ENCODE data around the gene NRXN3.

NRXN3 gene

GRCh38 chr14:78875049-78875448 is 704.9 kb downstream of the NRXN3 start:
- WGBS, 2 experiments = 54 to 56% methylated on average over 2 of the region's 2 CpGs
- H3K27ac ChIP-seq (ENCODE audit: insufficient read depth, low read depth, low read length, poor library complexity, severe bottlenecking) = no peak overlapping the region
- no peaks in the 10 kb centered on the region for H3K9me3 ChIP-seq (ENCODE audit: control insufficient read depth, low read length)
- peaks cover 11% of the 10 kb centered on the region for H3K4me1 ChIP-seq (ENCODE audit: control insufficient read depth, insufficient read depth, low read length)
- no peaks in the 10 kb centered on the region for H3K36me3 ChIP-seq (ENCODE audit: control insufficient read depth, insufficient read depth, low read length)
- H3K4me3 ChIP-seq (ENCODE audit: insufficient read depth, low read depth, low read length) = no peak overlapping the region
- no peaks in the 10 kb centered on the region for H3K27me3 ChIP-seq (ENCODE audit: control insufficient read depth, insufficient read depth, low read length, poor library complexity, severe bottlenecking)

GRCh38 chr14:78885884-78886283 is 715.7 kb downstream of the NRXN3 start:
- Histone ChIP-seq H3K9me3 (ENCODE audit: control insufficient read depth, low read length) (no peaks in the 10 kb centered on the region), H3K36me3 (ENCODE audit: control insufficient read depth, insufficient read depth, low read length) (no peaks in the 10 kb centered on the region), H3K27me3 (ENCODE audit: control insufficient read depth, insufficient read depth, low read length, poor library complexity, severe bottlenecking) (no peaks in the 10 kb centered on the region), H3K4me1 (ENCODE audit: control insufficient read depth, insufficient read depth, low read length) (no peaks in the 10 kb centered on the region), H3K27ac (ENCODE audit: insufficient read depth, low read depth, low read length, poor library complexity, severe bottlenecking) (no peak overlapping the region), H3K4me3 (ENCODE audit: insufficient read depth, low read depth, low read length) (no peak overlapping the region)

GRCh38 chr14:78897443-78897842 is 727.3 kb downstream of the NRXN3 start:
- WGBS, 2 experiments = 77 to 79% methylated on average over 1 of the region's 2 CpGs
- Histone ChIP-seq H3K9me3 (ENCODE audit: control insufficient read depth, low read length) (no peaks in the 10 kb centered on the region), H3K4me1 (ENCODE audit: control insufficient read depth, insufficient read depth, low read length) (peaks cover 6% of the 10 kb centered on the region), H3K27me3 (ENCODE audit: control insufficient read depth, insufficient read depth, low read length, poor library complexity, severe bottlenecking) (no peaks in the 10 kb centered on the region), H3K4me3 (ENCODE audit: insufficient read depth, low read depth, low read length) (no peak overlapping the region), H3K27ac (ENCODE audit: insufficient read depth, low read depth, low read length, poor library complexity, severe bottlenecking) (no peak overlapping the region), H3K36me3 (ENCODE audit: control insufficient read depth, insufficient read depth, low read length) (no peaks in the 10 kb centered on the region)

GRCh38 chr14:78902010-78902623 is 731.9 kb downstream of the NRXN3 start:
- WGBS, 2 experiments = 12 to 30% methylated on average over 2 to 5 of the region's 5 CpGs
- H3K9me3 ChIP-seq (ENCODE audit: control insufficient read depth, low read length) = no peaks in the 10 kb centered on the region
- no peaks in the 10 kb centered on the region for H3K27me3 ChIP-seq (ENCODE audit: control insufficient read depth, insufficient read depth, low read length, poor library complexity, severe bottlenecking)
- H3K27ac ChIP-seq (ENCODE audit: insufficient read depth, low read depth, low read length, poor library complexity, severe bottlenecking) = no peak overlapping the region
- no peaks in the 10 kb centered on the region for H3K4me1 ChIP-seq (ENCODE audit: control insufficient read depth, insufficient read depth, low read length)
- no peak overlapping the region for H3K4me3 ChIP-seq (ENCODE audit: insufficient read depth, low read depth, low read length)
- H3K36me3 ChIP-seq (ENCODE audit: control insufficient read depth, insufficient read depth, low read length) = no peaks in the 10 kb centered on the region

DNA sequence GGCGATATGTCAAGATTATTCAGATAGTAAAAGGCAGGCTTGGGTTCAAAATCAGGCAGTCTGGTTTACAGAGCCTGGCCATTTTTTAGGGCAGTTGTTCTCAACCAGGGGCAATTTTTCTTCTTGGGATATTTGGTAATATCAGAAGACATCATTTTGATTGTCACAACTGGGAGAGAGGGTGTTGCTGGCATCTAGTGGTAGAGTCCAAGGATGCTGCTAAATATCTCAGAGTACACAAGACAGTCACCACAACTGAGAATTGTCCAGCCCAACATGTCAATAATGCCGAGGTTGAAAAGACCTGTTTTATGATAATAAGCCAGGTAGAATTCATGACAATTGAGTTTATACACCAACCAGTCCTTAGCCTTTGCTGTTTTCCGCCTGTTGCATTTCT is 733.9 kb downstream of the NRXN3 start:
- WGBS, 2 experiments = 92 to 100% methylated on average over 2 to 3 of the region's 3 CpGs
- H3K4me3 ChIP-seq (ENCODE audit: insufficient read depth, low read depth, low read length) = no peak overlapping the region
- no peaks in the 10 kb centered on the region for H3K36me3 ChIP-seq (ENCODE audit: control insufficient read depth, insufficient read depth, low read length)
- no peaks in the 10 kb centered on the region for H3K4me1 ChIP-seq (ENCODE audit: control insufficient read depth, insufficient read depth, low read length)
- no peaks in the 10 kb centered on the region for H3K9me3 ChIP-seq (ENCODE audit: control insufficient read depth, low read length)
- no peaks in the 10 kb centered on the region for H3K27me3 ChIP-seq (ENCODE audit: control insufficient read depth, insufficient read depth, low read length, poor library complexity, severe bottlenecking)
- H3K27ac ChIP-seq (ENCODE audit: insufficient read depth, low read depth, low read length, poor library complexity, severe bottlenecking) = no peak overlapping the region

- Histone ChIP-seq H3K4me1 (ENCODE audit: control insufficient read depth, insufficient read depth, low read length) (no peaks in the 10 kb centered on the region), H3K27me3 (ENCODE audit: control insufficient read depth, insufficient read depth, low read length, poor library complexity, severe bottlenecking) (no peaks in the 10 kb centered on the region), H3K4me3 (ENCODE audit: insufficient read depth, low read depth, low read length) (no peak overlapping the region), H3K9me3 (ENCODE audit: control insufficient read depth, low read length) (no peaks in the 10 kb centered on the region), H3K27ac (ENCODE audit: insufficient read depth, low read depth, low read length, poor library complexity, severe bottlenecking) (no peak overlapping the region), H3K36me3 (ENCODE audit: control insufficient read depth, insufficient read depth, low read length) (no peaks in the 10 kb centered on the region)
- WGBS, 2 experiments = 87 to 93% methylated on average over 1 of the region's 1 CpG
Measured at GRCh38 chr14:78917462-78917861, 747.3 kb downstream of the NRXN3 start.

DNA sequence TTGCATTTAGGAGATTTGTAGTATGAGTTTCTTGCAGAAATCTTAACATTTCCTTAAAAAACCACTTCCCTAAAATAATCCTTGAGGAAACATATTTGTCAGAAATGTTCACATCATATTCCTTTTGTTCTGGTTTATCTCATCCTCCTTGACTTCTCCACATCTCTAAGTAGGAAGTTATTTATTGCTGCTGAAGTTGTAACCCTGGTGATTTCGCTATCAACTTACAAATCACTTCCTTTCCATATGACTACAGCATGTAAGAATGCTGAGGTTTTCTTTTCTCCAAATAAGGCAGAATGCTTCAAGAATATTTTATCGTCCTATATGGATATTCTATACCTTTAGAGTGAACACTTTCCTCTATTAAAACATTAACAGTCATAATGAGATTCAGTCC is 751.7 kb downstream of the NRXN3 start:
- Histone ChIP-seq H3K9me3 (ENCODE audit: control insufficient read depth, low read length) (no peaks in the 10 kb centered on the region), H3K27ac (ENCODE audit: insufficient read depth, low read depth, low read length, poor library complexity, severe bottlenecking) (no peak overlapping the region), H3K4me3 (ENCODE audit: insufficient read depth, low read depth, low read length) (no peak overlapping the region), H3K4me1 (ENCODE audit: control insufficient read depth, insufficient read depth, low read length) (no peaks in the 10 kb centered on the region), H3K36me3 (ENCODE audit: control insufficient read depth, insufficient read depth, low read length) (no peaks in the 10 kb centered on the region), H3K27me3 (ENCODE audit: control insufficient read depth, insufficient read depth, low read length, poor library complexity, severe bottlenecking) (no peaks in the 10 kb centered on the region)
- 96 to 100% methylated on average over 1 to 2 of the region's 2 CpGs for WGBS, 2 experiments

GRCh38 chr14:78927261-78927660 is 757.1 kb downstream of the NRXN3 start:
- Histone ChIP-seq H3K9me3 (ENCODE audit: control insufficient read depth, low read length) (no peaks in the 10 kb centered on the region), H3K4me1 (ENCODE audit: control insufficient read depth, insufficient read depth, low read length) (no peaks in the 10 kb centered on the region), H3K4me3 (ENCODE audit: insufficient read depth, low read depth, low read length) (no peak overlapping the region), H3K27ac (ENCODE audit: insufficient read depth, low read depth, low read length, poor library complexity, severe bottlenecking) (no peak overlapping the region), H3K36me3 (ENCODE audit: control insufficient read depth, insufficient read depth, low read length) (no peaks in the 10 kb centered on the region), H3K27me3 (ENCODE audit: control insufficient read depth, insufficient read depth, low read length, poor library complexity, severe bottlenecking) (no peaks in the 10 kb centered on the region)
- 92 to 98% methylated on average over 3 of the region's 3 CpGs for WGBS, 2 experiments

DNA sequence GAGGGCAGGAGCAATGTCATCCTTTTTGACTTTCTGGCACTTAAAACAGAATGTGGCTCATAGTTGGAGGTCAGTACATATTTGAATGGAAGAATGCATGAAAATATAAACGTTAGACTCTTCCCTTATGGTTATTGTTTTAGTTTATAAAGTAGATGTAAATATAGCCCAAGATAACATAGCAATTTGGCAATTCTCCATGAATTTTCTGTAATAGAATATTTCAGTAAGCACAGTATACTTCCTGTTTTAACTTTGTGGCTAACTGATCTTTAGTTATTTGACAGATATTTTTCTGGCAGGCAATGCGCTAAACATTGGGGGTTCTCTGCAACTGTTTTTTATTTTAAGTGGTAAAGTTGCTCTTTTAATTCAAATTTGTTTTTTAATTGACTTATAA is 763.0 kb downstream of the NRXN3 start:
- Histone ChIP-seq H3K4me1 (ENCODE audit: control insufficient read depth, insufficient read depth, low read length) (peaks cover 5% of the 10 kb centered on the region), H3K4me3 (ENCODE audit: insufficient read depth, low read depth, low read length) (no peak overlapping the region), H3K9me3 (ENCODE audit: control insufficient read depth, low read length) (no peaks in the 10 kb centered on the region), H3K27ac (ENCODE audit: insufficient read depth, low read depth, low read length, poor library complexity, severe bottlenecking) (no peak overlapping the region), H3K36me3 (ENCODE audit: control insufficient read depth, insufficient read depth, low read length) (no peaks in the 10 kb centered on the region), H3K27me3 (ENCODE audit: control insufficient read depth, insufficient read depth, low read length, poor library complexity, severe bottlenecking) (no peaks in the 10 kb centered on the region)
- 100% methylated on average over 1 of the region's 2 CpGs for WGBS, 2 experiments

GRCh38 chr14:78933948-78934524 is 763.9 kb downstream of the NRXN3 start:
- WGBS, 2 experiments = 23 to 36% methylated on average over 3 to 4 of the region's 4 CpGs
- Histone ChIP-seq H3K4me3 (ENCODE audit: insufficient read depth, low read depth, low read length) (no peak overlapping the region), H3K27ac (ENCODE audit: insufficient read depth, low read depth, low read length, poor library complexity, severe bottlenecking) (no peak overlapping the region), H3K9me3 (ENCODE audit: control insufficient read depth, low read length) (no peaks in the 10 kb centered on the region), H3K27me3 (ENCODE audit: control insufficient read depth, insufficient read depth, low read length, poor library complexity, severe bottlenecking) (no peaks in the 10 kb centered on the region), H3K4me1 (ENCODE audit: control insufficient read depth, insufficient read depth, low read length) (peaks cover 5% of the 10 kb centered on the region), H3K36me3 (ENCODE audit: control insufficient read depth, insufficient read depth, low read length) (no peaks in the 10 kb centered on the region)
